Cardiac muscle cell (in vitro differentiated cells and primary cell): Measurements from ENCODE around the gene INSRR. TPM values are rescaled to one million over a fixed set of nuclear protein-coding genes. Genes with fewer than 3 reads are reported as not detected.

Experiments
- DNase-seq, 2 donors: peaks; one replicate each; pipeline versions ENCODE4 v3.0.0 to v3.0.0-alpha.2; 2010 to 2017; ENCODE audit warnings: low read depth in 1 of 2, low spot score in 1 of 2
- H3K27ac ChIP-seq: fragments of 200-600 bp; sonication (generic); 2 replicates; pipeline ENCODE4 v1.5.1; 2016
- H3K27me3 ChIP-seq: fragments of 200-600 bp; sonication (generic); 2 replicates; pipeline ENCODE4 v1.6.0; 2016; ENCODE audit warnings: control low read depth
- H3K36me3 ChIP-seq: fragments of 200-600 bp; sonication (generic); 2 replicates; pipeline ENCODE4 v1.5.1; 2016; ENCODE audit warnings: control low read depth
- H3K4me1 ChIP-seq: fragments of 200-600 bp; sonication (generic); 2 replicates; pipeline ENCODE4 v1.8.1; 2017; ENCODE audit warnings: low read depth, mild to moderate bottlenecking, mixed run types
- H3K4me3 ChIP-seq: fragments of 200-600 bp; sonication (generic); 2 replicates; pipeline ENCODE4 v1.5.1; 2016; ENCODE audit warnings: mild to moderate bottlenecking
- H3K9me3 ChIP-seq: fragments of 200-600 bp; sonication (generic); 2 replicates; pipeline ENCODE4 v1.5.1; 2017; ENCODE audit warnings: low read depth, mild to moderate bottlenecking, control low read depth
- CTCF ChIP-seq: IDR thresholded peaks from 2 replicates; pipeline ENCODE4 v1.5.1; 2012; ENCODE audit warnings: low read depth, mild to moderate bottlenecking, low read length
- polyA plus RNA-seq: library from polyadenylated mRNA; unstranded; fragments of >200 nt; fragmentation: Nextera tagmentation; extraction: Ambion mirVana; gene quantifications from 2 replicates; pipeline ENCODE4 v1.2.1, GENCODE V29; 2016
- total RNA-seq: library from RNA; depleted of rRNA; stranded (reverse); fragments of >200 nt; gene quantifications from 2 replicates; pipeline ENCODE4 v1.2.3, GENCODE V29; 2016

Gene INSRR
- total and polyA plus RNA-seq, 2 experiments from 2014 or later, result 0.11 to 0.21 TPM

- Histone ChIP-seq H3K36me3 (no peaks in the 10 kb centered on the region), H3K9me3 (no peaks in the 10 kb centered on the region), H3K27me3 (no peaks in the 10 kb centered on the region), H3K4me1 (no peaks in the 10 kb centered on the region), H3K27ac (no peak overlapping the region), H3K4me3 (no peak overlapping the region)
- peak in 1 of 2 donors; percentile 67 for DNase-seq
- no peak for TF ChIP-seq CTCF
Measured at GRCh38 chr1:156899956-156900718, 41.2 kb upstream of the INSRR start.

GRCh38 chr1:156898971-156899664 is 40.2 kb upstream of the INSRR start:
- Histone ChIP-seq H3K27ac (no peak overlapping the region), H3K9me3 (no peaks in the 10 kb centered on the region), H3K4me3 (no peak overlapping the region), H3K27me3 (no peaks in the 10 kb centered on the region), H3K36me3 (no peaks in the 10 kb centered on the region), H3K4me1 (no peaks in the 10 kb centered on the region)
- no peak for TF ChIP-seq CTCF
- DNase-seq, result no peak

- TF ChIP-seq CTCF, result no peak
- Histone ChIP-seq H3K9me3 (no peaks in the 10 kb centered on the region), H3K4me3 (no peak overlapping the region), H3K4me1 (no peaks in the 10 kb centered on the region), H3K36me3 (no peaks in the 10 kb centered on the region), H3K27me3 (peaks cover 6% of the 10 kb centered on the region), H3K27ac (no peak overlapping the region)
- peak in 1 of 2 donors; percentile 83 for DNase-seq
Measured at GRCh38 chr1:156898161-156898566, 39.2 kb upstream of the INSRR start.

GRCh38 chr1:156897078-156897825 is 38.3 kb upstream of the INSRR start:
- no peaks in the 10 kb centered on the region for H3K36me3 ChIP-seq
- DNase-seq, result peak in 1 of 2 donors; percentile 59
- peaks cover 13% of the 10 kb centered on the region for H3K27me3 ChIP-seq
- no peaks in the 10 kb centered on the region for H3K9me3 ChIP-seq
- H3K4me1 ChIP-seq, result no peaks in the 10 kb centered on the region
- no peak overlapping the region for H3K27ac ChIP-seq
- H3K4me3 ChIP-seq, result no peak overlapping the region
- no peak for TF ChIP-seq CTCF

DNA sequence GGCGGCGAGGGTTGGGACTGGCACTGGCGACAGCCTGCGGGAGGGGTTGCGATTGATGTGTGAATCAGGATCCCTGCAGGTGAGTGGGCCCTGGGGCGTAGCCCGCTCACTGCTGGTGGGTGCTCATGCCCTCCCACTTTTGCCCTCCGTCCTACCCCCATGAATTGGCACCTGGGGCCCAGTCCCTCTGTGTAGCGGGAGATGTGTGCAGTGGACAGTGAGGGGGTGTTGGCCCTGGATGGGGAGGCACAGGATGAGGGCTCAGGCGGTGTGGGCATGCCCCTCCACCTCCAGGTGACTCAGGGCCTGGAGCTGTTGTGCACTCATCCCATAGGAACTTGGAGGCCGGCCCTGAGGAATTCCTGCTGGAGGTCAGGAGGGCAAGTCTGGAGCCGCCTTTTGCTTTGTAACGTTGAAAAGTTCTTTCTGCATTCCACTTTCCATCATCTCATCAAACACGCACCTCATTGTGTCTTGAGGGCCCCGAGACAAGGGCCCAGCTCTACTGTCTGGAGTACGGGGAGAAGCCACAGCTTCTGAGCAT is 37.6 kb upstream of the INSRR start:
- Histone ChIP-seq H3K9me3 (no peaks in the 10 kb centered on the region), H3K4me3 (no peak overlapping the region), H3K36me3 (no peaks in the 10 kb centered on the region), H3K4me1 (no peaks in the 10 kb centered on the region), H3K27ac (no peak overlapping the region), H3K27me3 (peaks cover 20% of the 10 kb centered on the region)
- TF ChIP-seq CTCF, result no peak
- peak in 1 of 2 donors; percentile 84 for DNase-seq
